NCI-H1105 (cell line): ENCODE measurements around the gene MYO7A.

Experiments
- DNase-seq: peaks from one replicate; lab custom pipeline; 2025; lab: John Stamatoyannopoulos, UW

Gene MYO7A

GRCh38 chr11:77213589-77214428, 85.8 kb downstream of the MYO7A start:
- DNase-seq, result no peak

- no peak for DNase-seq
These were observed 86.5 kb downstream of the MYO7A start for GRCh38 chr11:77214557-77214956.

GRCh38 chr11:77215106-77215505, 87.1 kb downstream of the MYO7A start:
- no peak for DNase-seq

GRCh38 chr11:77217156-77217555, 89.1 kb downstream of the MYO7A start:
- no peak for DNase-seq

GRCh38 chr11:77223797-77224196, 95.8 kb downstream of the MYO7A start:
- DNase-seq, result no peak

- DNase-seq, result no peak
These were observed 103.0 kb downstream of the MYO7A start for GRCh38 chr11:77230878-77231605.

- DNase-seq, result no peak
These were observed 103.8 kb downstream of the MYO7A start for GRCh38 chr11:77231800-77232199.

- DNase-seq, result no peak
These were observed 104.2 kb downstream of the MYO7A start for GRCh38 chr11:77232242-77232641.

- no peak for DNase-seq
These were observed 105.0 kb downstream of the MYO7A start for GRCh38 chr11:77233011-77233410.

GRCh38 chr11:77236901-77237300, 108.9 kb downstream of the MYO7A start:
- DNase-seq, result no peak

GRCh38 chr11:77244277-77245027, 116.4 kb downstream of the MYO7A start:
- no peak for DNase-seq

- DNase-seq, result no peak
These were observed 121.4 kb downstream of the MYO7A start for GRCh38 chr11:77249427-77249826.

- no peak for DNase-seq
These were observed 123.0 kb downstream of the MYO7A start for GRCh38 chr11:77250881-77251640.

GRCh38 chr11:77252555-77253270, 124.7 kb downstream of the MYO7A start:
- no peak for DNase-seq

GRCh38 chr11:77253690-77254089, 125.6 kb downstream of the MYO7A start:
- DNase-seq, result no peak

GRCh38 chr11:77259641-77260040, 131.6 kb downstream of the MYO7A start:
- DNase-seq, result no peak

- no peak for DNase-seq
These were observed 134.8 kb downstream of the MYO7A start for GRCh38 chr11:77262803-77263202.
